IMR-90 (cell line): Measurements from ENCODE around the gene P2RX5.

ENCODE experiments used
- CTCF ChIP-seq: conservative IDR thresholded peaks from 2 replicates; pipeline ENCODE4 v1.5.1; 2012; ENCODE audit warnings: mild to moderate bottlenecking, low read depth, low read length, improper control_type of control experiment
- POLR2A ChIP-seq: IDR thresholded peaks from 2 replicates; pipeline ENCODE4 v1.6.1; 2012; ENCODE audit warnings: mild to moderate bottlenecking, low read depth, low read length
- RAD21 ChIP-seq: IDR thresholded peaks from 2 replicates; pipeline ENCODE4 v1.6.1; 2012; ENCODE audit warnings: low read length, improper control_type of control experiment
- RCOR1 ChIP-seq: IDR thresholded peaks from 2 replicates; pipeline ENCODE4 v1.6.1; 2012; ENCODE audit warnings: mild to moderate bottlenecking, low read length, improper control_type of control experiment; ENCODE audit not compliant: insufficient replicate concordance
- RFX5 ChIP-seq: IDR thresholded peaks from 2 replicates; pipeline ENCODE4 v1.8.0; 2012; ENCODE audit warnings: low read depth, mild to moderate bottlenecking, low read length, moderate library complexity
- TF ChIP-seq, protein P1 (sequence below): fragments of 150-350 bp; IDR thresholded peaks from 2 replicates; pipeline ENCODE4 v1.6.1; 2016; ENCODE audit warnings: low read depth, mild to moderate bottlenecking, low read length, moderate library complexity, borderline replicate concordance

- TF ChIP-seq CTCF: no peak
- no peak for TF ChIP-seq RFX5
- TF ChIP-seq RAD21: no peak
- TF ChIP-seq POLR2A: no peak
- TF ChIP-seq, protein P1, sequence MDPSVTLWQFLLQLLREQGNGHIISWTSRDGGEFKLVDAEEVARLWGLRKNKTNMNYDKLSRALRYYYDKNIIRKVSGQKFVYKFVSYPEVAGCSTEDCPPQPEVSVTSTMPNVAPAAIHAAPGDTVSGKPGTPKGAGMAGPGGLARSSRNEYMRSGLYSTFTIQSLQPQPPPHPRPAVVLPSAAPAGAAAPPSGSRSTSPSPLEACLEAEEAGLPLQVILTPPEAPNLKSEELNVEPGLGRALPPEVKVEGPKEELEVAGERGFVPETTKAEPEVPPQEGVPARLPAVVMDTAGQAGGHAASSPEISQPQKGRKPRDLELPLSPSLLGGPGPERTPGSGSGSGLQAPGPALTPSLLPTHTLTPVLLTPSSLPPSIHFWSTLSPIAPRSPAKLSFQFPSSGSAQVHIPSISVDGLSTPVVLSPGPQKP: no peak
- no peak for TF ChIP-seq RCOR1
These were observed 17.0 kb upstream of the P2RX5 start for GRCh38 chr17:3712811-3713463.
